Panc1 (cell line): ENCODE measurements around the gene GDE1. TPM values are rescaled to one million over a fixed set of nuclear protein-coding genes. Genes with fewer than 3 reads are reported as not detected.

ENCODE experiments used
- ATAC-seq: fragments of 200-7000 bp; cut with Tn5 transposase; 2 replicates; pipeline ENCODE4 v1.9.1; 2020; ENCODE audit warnings: mild to moderate bottlenecking, moderate library complexity
- BruUV-seq: library from RNA; stranded (reverse); fragments of 400-500 nt; replicated peaks from 2 replicates; lab custom pipeline; 2021; lab: Mats Ljungman, UMichigan
- CTCF ChIA-PET: fragments of 300-600 bp; sonication (Branson Sonifier 250); formaldehyde crosslinking; loops from one replicate; lab custom pipeline; 2022; ENCODE audit warnings: antibody characterized with exemption; lab: Charles Lee
- POLR2A ChIA-PET: fragments of 300-600 bp; sonication (Branson Sonifier 250); formaldehyde crosslinking; loops from one replicate; lab custom pipeline; 2022; ENCODE audit warnings: antibody characterized with exemption; lab: Charles Lee
- DNase-seq: peaks from one replicate; pipeline ENCODE4 v3.0.0-alpha.2; 2010; ENCODE audit warnings: low read depth, low spot score
- H3K27ac ChIP-seq: 2 replicates; pipeline ENCODE4 v1.5.1; 2011; ENCODE audit warnings: mild to moderate bottlenecking, low read length, inconsistent platforms
- H3K27me3 ChIP-seq: fragments of 200-500 bp; sonication (Bioruptor generic); 2 replicates; pipeline ENCODE4 v1.6.0; 2014; ENCODE audit warnings: low read length, inconsistent platforms; ENCODE audit not compliant: control insufficient read depth, insufficient read depth
- H3K36me3 ChIP-seq: fragments of 200-500 bp; sonication (Bioruptor generic); 2 replicates; pipeline ENCODE4 v1.5.1; 2014; ENCODE audit warnings: inconsistent platforms, mild to moderate bottlenecking, low read length, moderate library complexity; ENCODE audit not compliant: control insufficient read depth, insufficient read depth
- H3K4me1 ChIP-seq: 2 replicates; pipeline ENCODE4 v1.5.1; 2011; ENCODE audit warnings: inconsistent platforms, mild to moderate bottlenecking, low read length, moderate library complexity; ENCODE audit not compliant: control insufficient read depth, insufficient read depth
- H3K4me3 ChIP-seq, 2 experiments: 2 replicates each; pipeline ENCODE4 v1.5.1; 2011 to 2012; ENCODE audit warnings: low read depth in 2 of 2, low read length in 2 of 2, mild to moderate bottlenecking in 2 of 2, inconsistent platforms in 1 of 2, moderate library complexity in 1 of 2
- H3K9me3 ChIP-seq: fragments of 200-500 bp; sonication (Bioruptor generic); 2 replicates; pipeline ENCODE4 v1.5.1; 2014; ENCODE audit warnings: low read depth, mild to moderate bottlenecking, inconsistent platforms, low read length, moderate library complexity; ENCODE audit not compliant: control insufficient read depth, insufficient read depth
- CTCF ChIP-seq: fragments of 450-650 bp; IDR thresholded peaks from 2 replicates; pipeline ENCODE4 v1.5.1; 2017; ENCODE audit warnings: mild to moderate bottlenecking
- POLR2AphosphoS5 ChIP-seq: IDR thresholded peaks from 2 replicates; pipeline ENCODE4 v1.6.1; 2012; ENCODE audit warnings: mild to moderate bottlenecking, low read depth, low read length, moderate library complexity
- REST ChIP-seq, 2 experiments: IDR thresholded peaks; 2 replicates each; pipeline ENCODE4 v1.6.1; 2011 to 2012; ENCODE audit warnings: low read depth in 2 of 2, control low read depth in 1 of 2, low read length in 1 of 2, mild to moderate bottlenecking in 1 of 2, moderate library complexity in 1 of 2; ENCODE audit not compliant: insufficient read depth in 1 of 2
- SIN3A ChIP-seq: IDR thresholded peaks from 2 replicates; pipeline ENCODE4 v1.6.1; 2012; ENCODE audit warnings: low read depth, mild to moderate bottlenecking, low read length, moderate library complexity, borderline replicate concordance; ENCODE audit not compliant: insufficient read depth
- TCF7L2 ChIP-seq: IDR thresholded peaks from 2 replicates; pipeline ENCODE4 v1.6.1; 2011; ENCODE audit warnings: mild to moderate bottlenecking, low read depth, low read length, inconsistent platforms
- in situ Hi-C: cut with HindIII; loops from 2 replicates; pipeline ENCODE4 v1.10.0; 2016; ENCODE audit warnings: low sequenced_read_pairs, low pct_unique_long_range_greater_than_20kb
- intact Hi-C: fragments of 100-400 bp; cut with micrococcal nuclease; formaldehyde crosslinking; loops from one replicate; pipeline ENCODE4 v1.10.0; 2022; ENCODE audit not compliant: unreplicated experiment
- total RNA-seq: library from RNA; stranded (reverse); gene quantifications from one replicate; pipeline ENCODE4 v1.2.1, GENCODE V29; 2021; ENCODE audit not compliant: unreplicated experiment

The GDE1 gene
- total RNA-seq, 1 experiment from 2014 or later = 135 TPM

- ChIA-PET CTCF (no interaction called here), POLR2A (no interaction called here)
- ATAC-seq (no peak), DNase-seq (no peak)
- H3K36me3 ChIP-seq = no peaks in the 10 kb centered on the region
- intact Hi-C loops = no loop called here
- BruUV-seq = no TSS peak
- H3K4me1 ChIP-seq = no peaks in the 10 kb centered on the region
- no peak for TF ChIP-seq POLR2AphosphoS5
- TF ChIP-seq REST (IDR thresholded peaks at IDR 0.05; ENCODE audit: insufficient read depth in 1 of 2, low read depth in 2 of 2, low read length in 1 of 2) = no peak
- in situ Hi-C loops = no loop called here
- H3K27ac ChIP-seq = no peak overlapping the region
- no peak overlapping the region for H3K4me3 ChIP-seq
- no peaks in the 10 kb centered on the region for H3K9me3 ChIP-seq
- no peaks in the 10 kb centered on the region for H3K27me3 ChIP-seq
Observed at GRCh38 chr16:19482291-19482690, 39.6 kb downstream of the GDE1 start.

- CTCF ChIA-PET = no interaction called here
- Histone ChIP-seq H3K27me3 (no peaks in the 10 kb centered on the region), H3K27ac (no peak overlapping the region), H3K4me1 (no peaks in the 10 kb centered on the region), H3K9me3 (no peaks in the 10 kb centered on the region), H3K4me3 (no peak overlapping the region), H3K36me3 (no peaks in the 10 kb centered on the region)
- DNase-seq = no peak
- in situ Hi-C loops (no loop called here), intact Hi-C loops (no loop called here)
- POLR2A ChIA-PET = no interaction called here
- no TSS peak for BruUV-seq
- TF ChIP-seq POLR2AphosphoS5 (no peak), REST (IDR thresholded peaks at IDR 0.05; ENCODE audit: insufficient read depth in 1 of 2, low read depth in 2 of 2, low read length in 1 of 2) (no peak), TCF7L2 (no peak), SIN3A (no peak), CTCF (no peak)
- no peak for ATAC-seq
Observed at GRCh38 chr16:19481769-19482168, 40.1 kb downstream of the GDE1 start.
